ENCODE results near the gene MAP4K4. TPM values are rescaled to one million over a fixed set of nuclear protein-coding genes. Genes with fewer than 3 reads are reported as not detected.
A peak's percentile ranks its signal among the peaks of the same experiment; 100 is the strongest.

The MAP4K4 gene
- total RNA-seq, 1 experiment from 2014 or later: 132 TPM

DNA sequence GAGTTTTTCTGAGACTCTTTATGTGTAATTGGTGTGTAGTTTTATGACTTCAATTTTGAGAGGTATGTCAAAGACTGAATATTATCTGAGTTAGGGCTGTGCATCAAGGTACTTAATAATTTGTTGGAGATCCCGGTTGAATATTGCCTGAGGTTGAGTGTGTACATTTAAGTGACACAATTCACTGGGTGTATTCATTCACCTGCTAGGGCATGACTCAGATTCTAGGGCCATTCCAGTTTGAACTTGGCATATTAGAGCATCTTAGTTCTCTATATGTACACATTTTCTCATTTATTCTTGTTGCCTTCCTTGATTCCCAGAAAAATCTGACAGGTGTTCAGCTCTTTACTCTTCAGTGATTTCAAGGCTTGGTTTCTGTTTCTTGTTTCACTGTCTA lies 12.5 kb downstream of the MAP4K4 start:
- no peak overlapping the region for H4K5ac ChIP-seq (ENCODE audit: insufficient read length, low read depth, low read length)
- H3K23ac ChIP-seq (ENCODE audit: insufficient read length, low read depth, low read length): no peak overlapping the region
- no peak overlapping the region for H3T11ph ChIP-seq (ENCODE audit: low read length)
- H3K79me2 ChIP-seq (ENCODE audit: insufficient read depth, low read length): peaks cover 43% of the 10 kb centered on the region; the same call in 1 of the 2 replicates
- peaks cover 4 to 9% (median 7%) of the 10 kb centered on the region in 3 experiments; a peak in 6 of 7 replicates for H3K36me3 Mint-ChIP-seq (ENCODE audit: insufficient read depth in 1 of 3, low read depth in 3 of 3)
- peaks cover 41 to 42% of the 10 kb centered on the region in 2 experiments for H3K4me1 Mint-ChIP-seq
- DNase-seq: no peak
- H3K79me1 ChIP-seq (ENCODE audit: insufficient read depth, low read depth, low read length, poor library complexity, severe bottlenecking): no peaks in the 10 kb centered on the region
- H2BK5ac ChIP-seq (ENCODE audit: insufficient read length, low read length): no peak overlapping the region
- no peak overlapping the region for H2BK12ac ChIP-seq (ENCODE audit: insufficient read length, low read depth, low read length)
- no peaks in the 10 kb centered on the region for H3K9me3 ChIP-seq (ENCODE audit: control insufficient read depth, low read depth, low read length)
- no CpG with 5 or more reads among the region's 1 CpG for WGBS (ENCODE audit: extremely low coverage, insufficient read length, low lambda C conversion rate)
- H3K4me3 Mint-ChIP-seq: no peak overlapping the region
- H4K91ac ChIP-seq (ENCODE audit: insufficient read length, low read depth, low read length): no peak overlapping the region
- H3K27ac ChIP-seq (ENCODE audit: insufficient read length, low read depth, low read length): no peak overlapping the region
- H3K14ac ChIP-seq (ENCODE audit: insufficient read depth, low read length): no peak overlapping the region
- no peak overlapping the region for H3K56ac ChIP-seq (ENCODE audit: insufficient read length, low read depth, low read length)
- no peaks in the 10 kb centered on the region for H3K23me2 ChIP-seq (ENCODE audit: insufficient read length, low read depth, low read length, poor library complexity, severe bottlenecking)
- H2BK20ac ChIP-seq (ENCODE audit: low read depth, low read length, poor library complexity, severe bottlenecking): no peak overlapping the region
- H2BK120ac ChIP-seq (ENCODE audit: low read depth, low read length, poor library complexity, severe bottlenecking): no peak overlapping the region
- no peak overlapping the region for H3K4ac ChIP-seq (ENCODE audit: low read depth, low read length)
- no peak overlapping the region for H2AFZ ChIP-seq (ENCODE audit: low read length)
- H3K9me3 Mint-ChIP-seq: no peaks in the 10 kb centered on the region
- no peak overlapping the region for H3K4me2 ChIP-seq (ENCODE audit: insufficient read depth, insufficient read length, low read length)
- no peak overlapping the region for H3K9ac ChIP-seq (ENCODE audit: extremely low read depth, insufficient read length, low read length)
- H2AK5ac ChIP-seq (ENCODE audit: insufficient read length, low read length): no peak overlapping the region
- peak overlapping the region in 1 of 3 experiments; percentile 28; a peak in 2 of 7 replicates for H3K27ac Mint-ChIP-seq
- H3K18ac ChIP-seq (ENCODE audit: insufficient read length, low read depth, low read length): no peak overlapping the region
- H4K8ac ChIP-seq (replicated peaks; ENCODE audit: insufficient read length, low read depth, low read length): no peak overlapping the region
- no peak overlapping the region for H2BK15ac ChIP-seq (ENCODE audit: low read depth, low read length)
- TF ChIP-seq CTCF (conservative IDR thresholded peaks at IDR 0.05): no peak
- peaks cover 5% of the 10 kb centered on the region for H4K20me1 ChIP-seq (ENCODE audit: control insufficient read depth, insufficient read depth, insufficient read length)
- peaks cover 11% of the 10 kb centered on the region; the same call in 1 of the 2 replicates for H3K4me1 ChIP-seq (ENCODE audit: insufficient read depth, low read length)
- no peaks in the 10 kb centered on the region for H3K27me3 Mint-ChIP-seq (ENCODE audit: low read depth)
- no peaks in the 10 kb centered on the region for H3K27me3 ChIP-seq (ENCODE audit: insufficient read depth, low read length)

All from H9 (cell line).